ENCODE results near the gene WNT10A. TPM values are rescaled to one million over a fixed set of nuclear protein-coding genes. Genes with fewer than 3 reads are reported as not detected.

WNT10A gene
- total and polyA plus RNA-seq, 2 of the 8 experiments (the other 6 are each of a cell fraction or from before 2014, with no cell fraction given): 0.05 TPM; not detected in 1

DNA sequence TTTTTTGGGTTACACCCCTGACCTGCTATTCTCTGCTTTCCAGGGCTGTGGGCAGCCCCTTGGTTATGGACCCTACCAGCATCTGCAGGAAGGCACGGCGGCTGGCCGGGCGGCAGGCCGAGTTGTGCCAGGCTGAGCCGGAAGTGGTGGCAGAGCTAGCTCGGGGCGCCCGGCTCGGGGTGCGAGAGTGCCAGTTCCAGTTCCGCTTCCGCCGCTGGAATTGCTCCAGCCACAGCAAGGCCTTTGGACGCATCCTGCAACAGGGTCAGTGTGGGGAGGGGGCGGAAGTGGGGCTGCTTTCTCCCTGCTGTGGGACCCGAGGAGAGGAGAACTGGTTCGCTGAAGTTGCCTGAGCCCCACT lies 9.7 kb upstream of the WNT10A start:
- Histone ChIP-seq H3K36me3 (ENCODE audit: control insufficient read depth in 2 of 4, insufficient read depth in 4 of 4, low read length in 3 of 4) (peaks cover 0 to 12% (median 0%) of the 10 kb centered on the region in 4 experiments; a peak in 1 of 8 replicates), H2BK5ac (ENCODE audit: low read depth, low read length) (no peak overlapping the region), H4K8ac (ENCODE audit: extremely low read depth, insufficient read depth, low read length) (no peak overlapping the region), H3K79me2 (ENCODE audit: control insufficient read depth in 1 of 2, insufficient read depth in 2 of 2, low read length in 2 of 2) (no peaks in the 10 kb centered on the region), H3K9me3 (ENCODE audit: insufficient read depth in 2 of 2, low read depth in 1 of 2, low read length in 1 of 2) (no peaks in the 10 kb centered on the region; a peak in 1 of 4 replicates), H2BK15ac (ENCODE audit: low read length) (peak overlapping the region; percentile 29; the same call in 1 of the 2 replicates), H3K27ac (ENCODE audit: low read depth, low read length) (no peak overlapping the region), H4K5ac (ENCODE audit: insufficient read length, low read depth, low read length) (no peak overlapping the region), H3K23ac (ENCODE audit: insufficient read length) (no peak overlapping the region), H3K56ac (replicated peaks; ENCODE audit: insufficient read length, low read depth, low read length) (no peak overlapping the region), H3K9ac (replicated peaks in 1 of 4; ENCODE audit: extremely low read depth in 1 of 4, low read depth in 3 of 4, low read length in 3 of 4) (no peak overlapping the region), H4K91ac (replicated peaks; ENCODE audit: insufficient read length, low read length) (no peak overlapping the region), H2AFZ (ENCODE audit: low read length) (no peak overlapping the region), H2BK20ac (ENCODE audit: low read length) (no peak overlapping the region), H3K23me2 (ENCODE audit: low read depth, low read length) (peaks cover 6% of the 10 kb centered on the region; the same call in 1 of the 2 replicates), H3K4me1 (replicated peaks in 1 of 4; ENCODE audit: control insufficient read depth in 3 of 4, insufficient read depth in 4 of 4, low read length in 3 of 4) (peaks cover 0 to 24% (median 12%) of the 10 kb centered on the region in 4 experiments; a peak in 6 of 7 replicates), H2BK12ac (ENCODE audit: low read depth, low read length) (no peak overlapping the region), H2BK120ac (replicated peaks; ENCODE audit: low read depth, low read length) (no peak overlapping the region), H3K4me2 (ENCODE audit: insufficient read depth in 1 of 2, low read depth in 2 of 2, low read length in 2 of 2) (peak overlapping the region; percentile 23 to 58; a peak in 3 of 4 replicates), H3K4me3 (ENCODE audit: extremely low read depth in 1 of 4, insufficient read depth in 2 of 4, low read depth in 3 of 4, low read length in 4 of 4) (peak overlapping the region in 1 of 4 experiments; percentile 43; a peak in 2 of 8 replicates), H3K27me3 (replicated peaks in 1 of 4; ENCODE audit: control insufficient read depth in 3 of 4, extremely low read depth in 1 of 4, insufficient read depth in 3 of 4, low read length in 3 of 4) (peaks cover 89 to 100% (median 96%) of the 10 kb centered on the region in 4 experiments), H3K18ac (ENCODE audit: extremely low read depth, low read length) (no peak overlapping the region), H3K4ac (replicated peaks; ENCODE audit: insufficient read length, low read depth, low read length) (no peak overlapping the region), H3K79me1 (ENCODE audit: low read depth, low read length) (no peaks in the 10 kb centered on the region), H2AK5ac (ENCODE audit: low read depth, low read length) (no peak overlapping the region), H4K20me1 (replicated peaks in 1 of 2; ENCODE audit: control insufficient read depth in 1 of 2, insufficient read depth in 2 of 2, low read length in 2 of 2) (peaks cover 23 to 28% of the 10 kb centered on the region in 2 experiments), H3K14ac (ENCODE audit: insufficient read length) (no peak overlapping the region)
- 15% methylated on average over 17 of the region's 18 CpGs; no CpG with 5 or more reads in 1 of the 2 experiments for WGBS, 2 experiments (ENCODE audit: extremely low coverage in 1 of 2, insufficient coverage in 1 of 2, insufficient read length in 1 of 2, insufficient replicate concordance in 2 of 2, low coverage in 1 of 2, low lambda C conversion rate in 2 of 2, missing lambda C conversion rate in 1 of 2)
- ChIA-PET POLR2A (ENCODE audit: partially characterized antibody) (interaction anchor here (1.0 to 1.3 kb wide), 3 partner anchors 12 to 25 kb away, joined by 3 read pairs; no protein-coding TSS in a partner anchor), CTCF (ENCODE audit: partially characterized antibody) (interaction anchor here (1.4 to 21.8 kb wide), 7 partner anchors 8 to 131 kb away, joined by 3 to 783 read pairs (median 24); partner anchors contain the start of genes CRYBA2, WNT10A and WNT6)
- no peak for DNase-seq (ENCODE audit: low read depth in 1 of 2, low spot score in 2 of 2)
- no peak for FAIRE-seq
- TF ChIP-seq NRF1 (IDR thresholded peaks at IDR 0.05; ENCODE audit: low read depth, low read length) (no peak), RFX5 (IDR thresholded peaks at IDR 0.05; ENCODE audit: borderline replicate concordance, low read depth, low read length) (no peak), NANOG (IDR thresholded peaks at IDR 0.05; ENCODE audit: insufficient read depth, low read depth, low read length, poor library complexity, severe bottlenecking) (no peak), SP4 (IDR thresholded peaks at IDR 0.05; ENCODE audit: low read length) (no peak), TAF7 (optimal IDR thresholded peaks at IDR 0.05; ENCODE audit: borderline replicate concordance, low read depth, low read length) (no peak), TAF1 (IDR thresholded peaks at IDR 0.05; ENCODE audit: low read depth, low read length) (no peak), EZH2 (IDR thresholded peaks at IDR 0.05; ENCODE audit: low read depth, low read length, severe bottlenecking) (no peak), RNF2 (IDR thresholded peaks at IDR 0.05; ENCODE audit: borderline replicate concordance, low read depth, low read length, missing control alignments, poor library complexity, severe bottlenecking) (no peak)
- TF ChIP-seq, protein P1, sequence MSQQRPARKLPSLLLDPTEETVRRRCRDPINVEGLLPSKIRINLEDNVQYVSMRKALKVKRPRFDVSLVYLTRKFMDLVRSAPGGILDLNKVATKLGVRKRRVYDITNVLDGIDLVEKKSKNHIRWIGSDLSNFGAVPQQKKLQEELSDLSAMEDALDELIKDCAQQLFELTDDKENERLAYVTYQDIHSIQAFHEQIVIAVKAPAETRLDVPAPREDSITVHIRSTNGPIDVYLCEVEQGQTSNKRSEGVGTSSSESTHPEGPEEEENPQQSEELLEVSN (IDR thresholded peaks at IDR 0.05): no peak

Data from H1 (cell line).